Right lobe of liver (tissue), 6 donors: ENCODE measurements around the gene CPO. TPM values are rescaled to one million over a fixed set of nuclear protein-coding genes. Genes with fewer than 3 reads are reported as not detected.

ENCODE experiments used
- ATAC-seq, 4 donors: fragments of 200-7000 bp; cut with Tn5 transposase; one replicate each; pipeline ENCODE4 v1.9.1; 2020; ENCODE audit warnings: mild to moderate bottlenecking in 4 of 4, moderate library complexity in 4 of 4
- DNase-seq, 3 donors: peaks; one replicate each; pipeline ENCODE4 v3.0.0-alpha.2; 2020
- H3K27ac ChIP-seq, 3 donors: fragments of 200-600 bp; one replicate each; pipeline ENCODE4 v1.8.0; 2022
- H3K27me3 ChIP-seq, 2 donors: fragments of 200-600 bp; one replicate each; pipeline ENCODE4 v1.8.0; 2022
- H3K36me3 ChIP-seq, 4 donors: fragments of 200-600 bp; sonication (generic) in 1 of 4; one replicate each; pipeline versions ENCODE4 v1.5.1 to v1.8.0; 2017 to 2022; ENCODE audit warnings: control low read depth in 1 of 4
- H3K4me1 ChIP-seq, 4 donors: fragments of 200-600 bp; sonication (generic) in 1 of 4; one replicate each; pipeline versions ENCODE4 v1.5.1 to v1.8.0; 2017 to 2022; ENCODE audit warnings: control low read depth in 1 of 4
- H3K4me3 ChIP-seq, 3 donors: fragments of 200-600 bp; one replicate each; pipeline ENCODE4 v1.8.0; 2022
- H3K9me3 ChIP-seq, 4 donors: fragments of 200-600 bp; sonication (generic) in 1 of 4; one replicate each; pipeline versions ENCODE4 v1.5.1 to v1.8.0; 2017 to 2022; ENCODE audit warnings: control low read depth in 1 of 4
- CTCF ChIP-seq, 4 donors: fragments of 200-600 bp in 3 of 4; fragments of 450-650 bp in 1 of 4; IDR thresholded peaks; one replicate each; pipeline versions ENCODE4 v1.5.1 to v1.8.0; 2016 to 2022; ENCODE audit warnings: antibody characterized with exemption in 4 of 4, mild to moderate bottlenecking in 2 of 4
- POLR2A ChIP-seq: fragments of 450-650 bp; IDR thresholded peaks from one replicate; pipeline ENCODE4 v1.6.1; 2017; ENCODE audit warnings: antibody characterized with exemption, mild to moderate bottlenecking
- WGBS: methylation state at CpG from one replicate; pipeline ENCODE4 v1.1.6; 2018; ENCODE audit warnings: low coverage, low lambda C conversion rate; ENCODE audit not compliant: insufficient coverage; ENCODE audit errors: missing lambda C conversion rate; 5-methylcytosine and 5-hydroxymethylcytosine counted together
- intact Hi-C, 2 donors: fragments of 100-400 bp; cut with DNase I; formaldehyde crosslinking; loops; one replicate each; pipeline versions ENCODE4 v1.11.2 to v1.14.1; 2022
- total RNA-seq, 6 experiments: library from RNA; depleted of rRNA in 2 of 6; stranded (reverse); fragments of >200 nt in 2 of 6; fragmentation: NEBNext Ultra II Directional in 3 of 6; extraction: Animal tissue kit (Norgen Biotek cat#: 25700) in 3 of 6; gene quantifications; one replicate each; pipeline versions ENCODE4 v1.1.0 to v1.2.4, GENCODE V29; 2016 to 2023
- donor health status: DM: no; HTN: yes; CAD: no.
- donor health status: DM: no; HTN: no; CAD: no.
- donor health status: DM: no; HTN: no; CAD: no.
- donor health status: DM: no; HTN: yes; CAD: no.
- donor health status: DM: no; HTN: yes; CAD: no.

CPO gene
- total RNA-seq, 6 experiments from 2014 or later: 0.22 to 0.46 (median 0.34) TPM; not detected in 2

GRCh38 chr2:206993396-206993911, 54.1 kb downstream of the CPO start:
- no peak for DNase-seq
- intact Hi-C loops: no loop called here
- H3K9me3 ChIP-seq: no peaks in the 10 kb centered on the region
- 61% methylated on average over 2 of the region's 2 CpGs for WGBS
- no peaks in the 10 kb centered on the region for H3K36me3 ChIP-seq
- TF ChIP-seq CTCF (IDR thresholded peaks at IDR 0.05): no peak
- TF ChIP-seq POLR2A: no peak
- ATAC-seq: no peak
- H3K4me3 ChIP-seq: no peak overlapping the region
- no peaks in the 10 kb centered on the region for H3K27me3 ChIP-seq
- no peak overlapping the region for H3K27ac ChIP-seq
- no peaks in the 10 kb centered on the region for H3K4me1 ChIP-seq

- Histone ChIP-seq H3K36me3 (no peaks in the 10 kb centered on the region), H3K27ac (no peak overlapping the region), H3K4me1 (no peaks in the 10 kb centered on the region), H3K4me3 (no peak overlapping the region), H3K9me3 (no peaks in the 10 kb centered on the region), H3K27me3 (no peaks in the 10 kb centered on the region)
- no peak for ATAC-seq
- intact Hi-C loops: no loop called here
- no peak for DNase-seq
- TF ChIP-seq CTCF (IDR thresholded peaks at IDR 0.05): no peak
- TF ChIP-seq POLR2A: no peak
- WGBS: 28% methylated on average over 4 of the region's 4 CpGs
Observed at GRCh38 chr2:206993964-206994363, 54.6 kb downstream of the CPO start.

- no peaks in the 10 kb centered on the region for H3K4me1 ChIP-seq
- H3K27me3 ChIP-seq: no peaks in the 10 kb centered on the region
- DNase-seq (no peak), ATAC-seq (no peak)
- no peaks in the 10 kb centered on the region for H3K36me3 ChIP-seq
- no peak overlapping the region for H3K4me3 ChIP-seq
- no peak overlapping the region for H3K27ac ChIP-seq
- H3K9me3 ChIP-seq: no peaks in the 10 kb centered on the region
- TF ChIP-seq POLR2A (no peak), CTCF (IDR thresholded peaks at IDR 0.05) (no peak)
- intact Hi-C loops: no loop called here
Observed at GRCh38 chr2:206996556-206997065, 57.3 kb downstream of the CPO start.

GRCh38 chr2:207008105-207008990, 69.0 kb downstream of the CPO start:
- intact Hi-C loops: no loop called here
- ATAC-seq: no peak
- no peak overlapping the region for H3K27ac ChIP-seq
- H3K9me3 ChIP-seq: no peaks in the 10 kb centered on the region
- 32% methylated on average over 1 of the region's 1 CpG for WGBS
- no peaks in the 10 kb centered on the region for H3K4me1 ChIP-seq
- H3K27me3 ChIP-seq: no peaks in the 10 kb centered on the region
- no peak overlapping the region for H3K4me3 ChIP-seq
- TF ChIP-seq POLR2A (no peak), CTCF (IDR thresholded peaks at IDR 0.05) (no peak)
- DNase-seq: no peak
- H3K36me3 ChIP-seq: no peaks in the 10 kb centered on the region
